Hepatocyte (in vitro differentiated cells): ENCODE measurements around the gene IGFLR1. TPM values are rescaled to one million over a fixed set of nuclear protein-coding genes. Genes with fewer than 3 reads are reported as not detected.
A peak's percentile ranks its signal among the peaks of the same experiment; 100 is the strongest.

Source experiments
- DNase-seq: peaks from one replicate; pipeline ENCODE4 v3.0.0-alpha.2; 2016; ENCODE audit warnings: low spot score
- H2AFZ ChIP-seq: fragments of 200-600 bp; sonication (generic); 2 replicates; pipeline ENCODE4 v1.6.0; 2016; ENCODE audit warnings: antibody characterized with exemption, mild to moderate bottlenecking
- H3K27ac ChIP-seq: fragments of 200-600 bp; sonication (generic); 2 replicates; pipeline ENCODE4 v1.5.1; 2016; ENCODE audit warnings: mild to moderate bottlenecking
- H3K27me3 ChIP-seq: fragments of 200-600 bp; sonication (generic); 2 replicates; pipeline ENCODE4 v1.6.1; 2016
- H3K36me3 ChIP-seq: fragments of 200-600 bp; sonication (generic); replicated peaks from 2 replicates; pipeline ENCODE4 v1.5.1; 2016; ENCODE audit warnings: low read depth; ENCODE audit not compliant: insufficient read depth
- H3K4me1 ChIP-seq: fragments of 200-600 bp; sonication (generic); 2 replicates; pipeline ENCODE4 v1.5.1; 2016; ENCODE audit warnings: mild to moderate bottlenecking, moderate library complexity; ENCODE audit not compliant: insufficient read depth
- H3K4me2 ChIP-seq: fragments of 200-600 bp; sonication (generic); 2 replicates; pipeline ENCODE4 v1.6.0; 2016
- H3K4me3 ChIP-seq: fragments of 200-600 bp; sonication (generic); 2 replicates; pipeline ENCODE4 v1.5.1; 2016; ENCODE audit warnings: mild to moderate bottlenecking
- H3K79me2 ChIP-seq: fragments of 200-600 bp; sonication (generic); 2 replicates; pipeline ENCODE4 v1.6.0; 2017; ENCODE audit warnings: mild to moderate bottlenecking
- H3K9me2 ChIP-seq: fragments of 200-600 bp; sonication (generic); replicated peaks from 2 replicates; pipeline ENCODE4 v1.6.0; 2017; ENCODE audit warnings: mild to moderate bottlenecking; ENCODE audit not compliant: insufficient read depth
- H3K9me3 ChIP-seq: fragments of 200-600 bp; sonication (generic); 2 replicates; pipeline ENCODE4 v1.5.1; 2016; ENCODE audit warnings: low read depth, mild to moderate bottlenecking
- H4K20me1 ChIP-seq: fragments of 200-600 bp; sonication (generic); 2 replicates; pipeline ENCODE4 v1.6.0; 2016; ENCODE audit warnings: mild to moderate bottlenecking; ENCODE audit not compliant: insufficient read depth, poor library complexity, severe bottlenecking
- EZH2 ChIP-seq: fragments of 200-600 bp; sonication (generic); IDR thresholded peaks from 2 replicates; pipeline ENCODE4 v1.6.1; 2016; ENCODE audit warnings: antibody characterized with exemption, mild to moderate bottlenecking, borderline replicate concordance
- EZH2phosphoT487 ChIP-seq: fragments of 200-600 bp; sonication (generic); IDR thresholded peaks from one replicate; pipeline ENCODE4 v1.6.1; 2018; ENCODE audit warnings: antibody characterized with exemption, mild to moderate bottlenecking, low read depth, moderate library complexity; ENCODE audit not compliant: unreplicated experiment, severe bottlenecking
- WGBS: methylation state at CpG from one replicate; pipeline ENCODE4 v1.1.6; 2016; ENCODE audit warnings: low lambda C conversion rate; ENCODE audit errors: missing lambda C conversion rate; 5-methylcytosine and 5-hydroxymethylcytosine counted together
- polyA plus RNA-seq: library from polyadenylated mRNA; unstranded; fragments of >200 nt; fragmentation: Nextera tagmentation; extraction: Ambion mirVana; gene quantifications from 2 replicates; pipeline ENCODE4 v1.2.1, GENCODE V29; 2016
- total RNA-seq: library from RNA; depleted of rRNA; stranded (reverse); fragments of >200 nt; gene quantifications from 2 replicates; pipeline ENCODE4 v1.2.3, GENCODE V29; 2014
- TF ChIP-seq, protein P1 (sequence below): fragments of 200-600 bp; sonication (generic); IDR thresholded peaks from 2 replicates; pipeline ENCODE4 v1.5.1; 2016; ENCODE audit warnings: antibody characterized with exemption, mild to moderate bottlenecking; ENCODE audit not compliant: poor library complexity

The IGFLR1 gene
- total and polyA plus RNA-seq, 2 experiments from 2014 or later = 4.5 to 5.6 TPM

DNA sequence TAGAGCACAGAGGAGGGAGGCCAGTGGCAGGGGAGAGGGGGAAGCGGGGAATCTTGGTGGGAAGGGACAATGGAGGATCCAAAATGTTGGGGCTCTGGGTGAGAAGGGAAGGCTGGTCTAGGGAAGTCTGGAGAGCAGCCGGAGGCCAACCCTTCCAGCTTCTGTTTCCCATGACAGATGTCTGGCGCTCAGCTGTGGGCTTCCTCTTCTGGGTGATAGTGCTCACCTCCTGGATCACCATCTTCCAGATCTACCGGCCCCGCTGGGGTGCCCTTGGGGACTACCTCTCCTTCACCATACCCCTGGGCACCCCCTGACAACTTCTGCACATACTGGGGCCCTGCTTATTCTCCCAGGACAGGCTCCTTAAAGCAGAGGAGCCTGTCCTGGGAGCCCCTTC is 4.3 kb upstream of the IGFLR1 start:
- no peak for DNase-seq
- no peaks in the 10 kb centered on the region for H3K27me3 ChIP-seq
- peaks cover 36% of the 10 kb centered on the region for H3K79me2 ChIP-seq
- 93% methylated on average over 5 of the region's 5 CpGs for WGBS
- peak overlapping the region; percentile 48 for H3K4me3 ChIP-seq
- H3K9me2 ChIP-seq = no peaks in the 10 kb centered on the region
- no peaks in the 10 kb centered on the region for H3K36me3 ChIP-seq
- H2AFZ ChIP-seq = no peak overlapping the region
- no peaks in the 10 kb centered on the region for H4K20me1 ChIP-seq
- no peak for TF ChIP-seq EZH2phosphoT487
- TF ChIP-seq, protein P1, sequence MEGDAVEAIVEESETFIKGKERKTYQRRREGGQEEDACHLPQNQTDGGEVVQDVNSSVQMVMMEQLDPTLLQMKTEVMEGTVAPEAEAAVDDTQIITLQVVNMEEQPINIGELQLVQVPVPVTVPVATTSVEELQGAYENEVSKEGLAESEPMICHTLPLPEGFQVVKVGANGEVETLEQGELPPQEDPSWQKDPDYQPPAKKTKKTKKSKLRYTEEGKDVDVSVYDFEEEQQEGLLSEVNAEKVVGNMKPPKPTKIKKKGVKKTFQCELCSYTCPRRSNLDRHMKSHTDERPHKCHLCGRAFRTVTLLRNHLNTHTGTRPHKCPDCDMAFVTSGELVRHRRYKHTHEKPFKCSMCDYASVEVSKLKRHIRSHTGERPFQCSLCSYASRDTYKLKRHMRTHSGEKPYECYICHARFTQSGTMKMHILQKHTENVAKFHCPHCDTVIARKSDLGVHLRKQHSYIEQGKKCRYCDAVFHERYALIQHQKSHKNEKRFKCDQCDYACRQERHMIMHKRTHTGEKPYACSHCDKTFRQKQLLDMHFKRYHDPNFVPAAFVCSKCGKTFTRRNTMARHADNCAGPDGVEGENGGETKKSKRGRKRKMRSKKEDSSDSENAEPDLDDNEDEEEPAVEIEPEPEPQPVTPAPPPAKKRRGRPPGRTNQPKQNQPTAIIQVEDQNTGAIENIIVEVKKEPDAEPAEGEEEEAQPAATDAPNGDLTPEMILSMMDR = no peak
- TF ChIP-seq EZH2 = no peak
- peak overlapping the region; percentile 93 for H3K4me2 ChIP-seq
- peaks cover 11% of the 10 kb centered on the region for H3K4me1 ChIP-seq
- H3K9me3 ChIP-seq = no peaks in the 10 kb centered on the region
- peak overlapping the region; percentile 73 for H3K27ac ChIP-seq

DNA sequence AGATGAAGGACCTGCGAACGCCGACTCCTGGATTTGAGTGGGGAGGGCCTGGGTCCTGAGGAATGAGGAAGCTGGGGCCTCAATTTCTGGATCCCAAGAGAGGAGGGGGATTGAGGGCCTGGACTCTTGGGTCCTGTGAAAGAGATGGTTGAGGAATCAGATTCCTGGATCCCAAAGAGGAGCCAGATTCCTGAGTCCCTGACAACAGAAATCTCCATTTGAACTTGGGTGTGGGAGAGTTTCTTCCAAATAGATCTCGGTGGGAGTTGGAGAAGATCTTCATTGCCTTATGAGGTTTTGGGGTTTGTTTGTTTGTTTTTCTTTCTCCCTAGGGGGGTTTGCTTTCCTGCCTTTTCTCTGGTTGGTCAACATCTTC is 3.8 kb upstream of the IGFLR1 start:
- Histone ChIP-seq H3K9me2 (no peaks in the 10 kb centered on the region), H3K36me3 (no peaks in the 10 kb centered on the region), H3K27ac (peak overlapping the region; percentile 73), H4K20me1 (no peaks in the 10 kb centered on the region), H3K4me3 (peak overlapping the region; percentile 48), H3K4me2 (peak overlapping the region; percentile 93), H2AFZ (peak overlapping the region; percentile 22), H3K27me3 (no peaks in the 10 kb centered on the region), H3K79me2 (peaks cover 35% of the 10 kb centered on the region), H3K9me3 (no peaks in the 10 kb centered on the region), H3K4me1 (peaks cover 15% of the 10 kb centered on the region)
- no peak for TF ChIP-seq EZH2phosphoT487
- no peak for TF ChIP-seq EZH2
- TF ChIP-seq, protein P1 = no peak
- WGBS = 0% methylated on average over 4 of the region's 4 CpGs
- DNase-seq = no peak

GRCh38 chr19:35745328-35746086 is 3.3 kb upstream of the IGFLR1 start, which contains the start of the genes PSENEN and U2AF1L4:
Gene PSENEN, plus strand, starts transcription at chr19:35745651. Its CDS starts 280 bp downstream, at chr19:35745931.
Gene U2AF1L4, minus strand, starts transcription at chr19:35745418. Its CDS starts 27 bp downstream, at chr19:35745391.
- peak; percentile 100 for DNase-seq
- H3K27ac ChIP-seq = peak within 1 kb of the TSS; percentile 98
- H3K36me3 ChIP-seq = no peaks in the 10 kb centered on the region
- WGBS = 1% methylated on average over 40 of the region's 40 CpGs
- peak within 1 kb of the TSS; percentile 60 for H2AFZ ChIP-seq
- TF ChIP-seq, protein P1 = no peak
- no peak for TF ChIP-seq EZH2
- TF ChIP-seq EZH2phosphoT487 = no peak
- peaks cover 35% of the 10 kb centered on the region for H3K79me2 ChIP-seq
- no peaks in the 10 kb centered on the region for H3K9me2 ChIP-seq
- H3K4me3 ChIP-seq = peak within 1 kb of the TSS; percentile 48
- H3K4me1 ChIP-seq = peaks cover 15% of the 10 kb centered on the region
- peak within 1 kb of the TSS; percentile 93 for H3K4me2 ChIP-seq
- H3K9me3 ChIP-seq = no peaks in the 10 kb centered on the region
- H3K27me3 ChIP-seq = no peaks in the 10 kb centered on the region
- no peaks in the 10 kb centered on the region for H4K20me1 ChIP-seq
